HEK293T (cell line): ENCODE measurements around the gene MAML2.

Experiments used
- ARNT ChIP-seq: fragments of 450-650 bp; IDR thresholded peaks from 2 replicates; pipeline ENCODE4 v1.6.1; 2017; ENCODE audit warnings: mild to moderate bottlenecking
- BHLHE40 ChIP-seq: fragments of 450-650 bp; IDR thresholded peaks from 2 replicates; pipeline ENCODE4 v1.6.1; 2016; ENCODE audit warnings: mild to moderate bottlenecking, moderate library complexity, borderline replicate concordance
- CTBP1 ChIP-seq: fragments of 450-650 bp; IDR thresholded peaks from 2 replicates; pipeline ENCODE4 v1.6.1; 2016; ENCODE audit warnings: borderline replicate concordance
- ELF4 ChIP-seq: fragments of 450-650 bp; IDR thresholded peaks from 2 replicates; pipeline ENCODE4 v1.6.1; 2017; ENCODE audit warnings: antibody characterized with exemption
- FOXA1 ChIP-seq: fragments of 450-650 bp; IDR thresholded peaks from 2 replicates; pipeline ENCODE4 v1.6.1; 2016; ENCODE audit warnings: mild to moderate bottlenecking
- FOXK2 ChIP-seq: fragments of 450-650 bp; IDR thresholded peaks from 2 replicates; pipeline ENCODE4 v1.6.1; 2016; ENCODE audit warnings: mild to moderate bottlenecking
- FOXM1 ChIP-seq: fragments of 450-650 bp; IDR thresholded peaks from 2 replicates; pipeline ENCODE4 v1.6.1; 2017; ENCODE audit warnings: mild to moderate bottlenecking, borderline replicate concordance
- HDGF ChIP-seq: fragments of 450-650 bp; IDR thresholded peaks from 2 replicates; pipeline ENCODE4 v1.6.1; 2017; ENCODE audit warnings: antibody characterized with exemption, borderline replicate concordance
- SP1 ChIP-seq: fragments of 450-650 bp; IDR thresholded peaks from 2 replicates; pipeline ENCODE4 v1.6.1; 2017
- SUZ12 ChIP-seq: fragments of 450-650 bp; IDR thresholded peaks from 2 replicates; pipeline ENCODE4 v1.6.1; 2016; ENCODE audit warnings: mild to moderate bottlenecking
- TARDBP ChIP-seq: fragments of 450-650 bp; IDR thresholded peaks from 2 replicates; pipeline ENCODE4 v1.6.1; 2016
- ZNF384 ChIP-seq: fragments of 450-650 bp; IDR thresholded peaks from 2 replicates; pipeline ENCODE4 v1.6.1; 2016
- TF ChIP-seq, protein P1 (sequence below): fragments of 450-650 bp; IDR thresholded peaks from 2 replicates; pipeline ENCODE4 v1.6.1; 2016

DNA sequence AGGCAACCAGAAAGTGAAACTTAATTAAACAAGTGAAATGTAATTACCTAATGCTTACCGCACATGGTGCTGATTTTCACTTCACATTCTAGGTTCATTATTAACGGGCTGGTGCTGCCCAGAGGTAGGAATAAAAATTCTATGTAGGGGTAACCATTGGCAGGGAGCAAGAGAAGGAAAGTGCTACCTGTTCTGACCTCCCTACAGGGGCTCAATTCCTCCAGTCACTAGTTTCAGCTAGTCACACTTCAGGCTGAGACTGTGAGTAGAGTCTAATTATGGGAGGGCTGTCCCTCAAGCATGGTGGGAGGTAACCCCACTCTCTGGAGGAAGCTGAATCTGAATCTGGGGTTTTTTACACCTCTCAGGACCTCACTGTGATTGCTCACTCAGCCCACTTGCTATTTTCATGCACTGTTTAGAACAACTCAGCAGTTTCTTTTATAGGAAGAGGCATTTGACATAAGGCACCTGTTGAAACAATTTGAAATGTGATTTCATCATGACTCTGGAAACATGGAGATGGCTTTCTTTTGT is 75.4 kb downstream of the MAML2 start:
- TF ChIP-seq CTBP1 (no peak), SP1 (no peak), BHLHE40 (no peak), ARNT (no peak), ZNF384 (no peak), FOXA1 (no peak), ELF4 (no peak), FOXM1 (no peak), HDGF (no peak), TARDBP (no peak), FOXK2 (no peak), SUZ12 (no peak)
- TF ChIP-seq, protein P1, sequence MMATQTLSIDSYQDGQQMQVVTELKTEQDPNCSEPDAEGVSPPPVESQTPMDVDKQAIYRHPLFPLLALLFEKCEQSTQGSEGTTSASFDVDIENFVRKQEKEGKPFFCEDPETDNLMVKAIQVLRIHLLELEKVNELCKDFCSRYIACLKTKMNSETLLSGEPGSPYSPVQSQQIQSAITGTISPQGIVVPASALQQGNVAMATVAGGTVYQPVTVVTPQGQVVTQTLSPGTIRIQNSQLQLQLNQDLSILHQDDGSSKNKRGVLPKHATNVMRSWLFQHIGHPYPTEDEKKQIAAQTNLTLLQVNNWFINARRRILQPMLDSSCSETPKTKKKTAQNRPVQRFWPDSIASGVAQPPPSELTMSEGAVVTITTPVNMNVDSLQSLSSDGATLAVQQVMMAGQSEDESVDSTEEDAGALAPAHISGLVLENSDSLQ = no peak
